Stimulated activated effector memory CD8-positive, alpha-beta T cell treated with anti-CD3 and anti-CD28 coated beads, Interleukin-12 subunit alpha, Interleukin-12 subunit beta, amount 100 ng/mL, for 72 hours (primary cell): Measurements from ENCODE around the gene GOSR2.

Experiments used
- ATAC-seq: fragments of 150-1000 bp; cut with Tn5 transposase; 2 replicates; pipeline ENCODE4 v1.10.0; 2021
- DNase-seq, 2 donors: peaks; one replicate each; pipeline ENCODE4 v3.0.0; 2021 to 2022; ENCODE audit warnings: low spot score in 2 of 2
- H3K27ac Mint-ChIP-seq: one replicate; pipeline ENCODE4 v1.8.0; 2022; ENCODE audit warnings: mild to moderate bottlenecking, mixed read lengths
- H3K36me3 Mint-ChIP-seq: one replicate; pipeline ENCODE4 v1.8.0; 2022; ENCODE audit warnings: mild to moderate bottlenecking, mixed read lengths
- H3K4me1 Mint-ChIP-seq: one replicate; pipeline ENCODE4 v1.8.0; 2022; ENCODE audit warnings: mixed read lengths
- H3K4me3 Mint-ChIP-seq: one replicate; pipeline ENCODE4 v1.8.0; 2022; ENCODE audit warnings: mild to moderate bottlenecking, mixed read lengths
- H3K9me3 Mint-ChIP-seq: one replicate; pipeline ENCODE4 v1.8.0; 2022; ENCODE audit warnings: mixed read lengths

GOSR2 gene

GRCh38 chr17:46887717-46888116 is 35.2 kb upstream of the GOSR2 start:
- Mint-ChIP-seq H3K27ac (no peak overlapping the region), H3K9me3 (no peaks in the 10 kb centered on the region), H3K4me3 (no peak overlapping the region), H3K36me3 (no peaks in the 10 kb centered on the region), H3K4me1 (no peaks in the 10 kb centered on the region)
- no peak for ATAC-seq
- DNase-seq, result no peak

DNA sequence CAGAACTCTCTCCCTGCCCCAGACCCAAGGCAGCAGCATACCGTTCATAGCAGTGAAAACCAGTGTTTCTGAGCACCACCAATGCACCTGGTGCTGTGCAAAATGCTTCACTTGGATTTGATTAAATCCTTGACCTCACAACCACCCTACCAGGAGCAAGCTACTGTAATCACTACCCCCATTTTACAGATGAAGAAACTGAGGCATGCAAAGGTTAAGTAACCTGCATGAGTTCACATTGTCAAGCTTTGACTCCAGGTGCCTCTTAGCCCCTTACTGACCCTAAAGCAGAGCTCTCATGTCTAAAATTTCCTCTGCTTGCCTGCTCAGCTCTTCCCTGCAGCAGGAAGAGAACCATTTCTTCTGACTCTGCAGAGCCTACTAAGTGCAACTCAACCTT is 34.2 kb upstream of the GOSR2 start:
- DNase-seq (no peak), ATAC-seq (no peak)
- no peaks in the 10 kb centered on the region for H3K4me1 Mint-ChIP-seq
- no peak overlapping the region for H3K4me3 Mint-ChIP-seq
- H3K36me3 Mint-ChIP-seq, result no peaks in the 10 kb centered on the region
- no peak overlapping the region for H3K27ac Mint-ChIP-seq
- H3K9me3 Mint-ChIP-seq, result no peaks in the 10 kb centered on the region

DNA sequence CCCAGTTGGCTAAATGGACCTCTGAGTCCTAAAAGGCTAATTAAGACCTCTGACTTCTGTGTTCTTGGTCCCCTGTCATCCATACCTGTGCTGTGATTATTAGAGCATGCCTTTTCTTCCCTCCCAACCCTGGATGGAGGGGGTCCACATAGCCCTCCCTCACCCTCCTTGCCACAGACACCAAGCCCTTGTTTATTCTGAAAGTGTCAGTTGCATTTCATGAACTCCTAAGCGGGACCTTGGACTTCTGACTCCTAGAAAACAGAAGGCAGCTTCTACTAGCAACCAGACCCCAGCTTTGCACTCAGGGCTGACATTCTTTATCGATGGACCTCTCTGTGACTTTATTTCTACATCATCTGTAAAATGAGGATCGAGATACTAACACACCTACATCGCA is 33.4 kb upstream of the GOSR2 start:
- Mint-ChIP-seq H3K27ac (no peak overlapping the region), H3K36me3 (no peaks in the 10 kb centered on the region), H3K4me1 (no peaks in the 10 kb centered on the region), H3K9me3 (no peaks in the 10 kb centered on the region), H3K4me3 (no peak overlapping the region)
- DNase-seq, result no peak
- ATAC-seq, result no peak

DNA sequence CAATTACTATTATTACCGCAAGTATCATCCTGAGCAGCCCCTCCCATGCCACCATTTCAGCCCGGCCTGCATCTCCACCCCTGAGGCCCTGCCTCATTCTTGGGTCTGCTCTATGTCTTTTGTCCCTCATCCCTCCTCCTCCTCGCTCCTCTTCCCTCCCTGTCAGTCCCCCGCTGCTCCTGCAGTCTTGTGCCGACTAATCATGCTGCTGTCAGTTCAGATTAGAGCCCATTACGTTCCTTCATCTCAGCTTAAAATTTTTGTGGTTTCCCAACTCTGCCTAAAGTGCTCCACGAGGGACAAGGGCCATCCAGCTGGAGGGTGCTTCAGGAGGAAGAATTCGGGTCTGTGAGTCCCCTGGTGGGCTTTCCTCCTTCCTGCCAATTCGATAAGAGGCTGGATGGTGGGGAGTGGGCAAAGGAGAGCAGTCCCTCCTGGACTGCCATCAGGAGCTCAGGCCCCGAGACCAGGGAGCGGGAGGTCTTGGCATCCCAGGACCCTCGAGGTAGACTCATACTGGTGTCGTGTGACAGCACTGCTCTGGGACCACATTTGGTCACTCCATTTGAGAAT is 32.9 kb upstream of the GOSR2 start:
- ATAC-seq (no peak), DNase-seq (no peak)
- Mint-ChIP-seq H3K4me3 (no peak overlapping the region), H3K4me1 (no peaks in the 10 kb centered on the region), H3K27ac (no peak overlapping the region), H3K9me3 (no peaks in the 10 kb centered on the region), H3K36me3 (no peaks in the 10 kb centered on the region)

DNA sequence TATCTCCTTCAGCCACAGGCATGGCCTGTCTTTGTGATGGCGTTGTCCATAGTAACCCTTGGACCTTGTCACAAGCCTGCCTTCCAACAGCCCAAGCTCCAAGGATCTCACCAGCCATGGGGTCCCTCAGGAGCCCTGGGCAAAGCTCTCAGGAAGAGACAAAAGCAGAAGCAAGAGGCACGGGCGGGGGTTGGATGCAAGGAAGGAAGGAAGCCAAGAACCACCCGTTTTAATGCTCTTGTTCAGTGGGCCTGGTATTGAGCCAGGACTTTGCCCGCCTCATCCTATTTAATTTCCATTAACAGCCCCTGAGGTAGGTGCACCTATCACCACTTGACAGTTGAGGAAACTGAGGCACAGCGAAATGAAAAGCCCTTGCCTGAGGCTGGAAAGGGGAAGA is 32.3 kb upstream of the GOSR2 start:
- H3K36me3 Mint-ChIP-seq, result no peaks in the 10 kb centered on the region
- H3K4me1 Mint-ChIP-seq, result no peaks in the 10 kb centered on the region
- H3K9me3 Mint-ChIP-seq, result no peaks in the 10 kb centered on the region
- H3K27ac Mint-ChIP-seq, result no peak overlapping the region
- no peak overlapping the region for H3K4me3 Mint-ChIP-seq
- no peak for DNase-seq
- ATAC-seq, result no peak

DNA sequence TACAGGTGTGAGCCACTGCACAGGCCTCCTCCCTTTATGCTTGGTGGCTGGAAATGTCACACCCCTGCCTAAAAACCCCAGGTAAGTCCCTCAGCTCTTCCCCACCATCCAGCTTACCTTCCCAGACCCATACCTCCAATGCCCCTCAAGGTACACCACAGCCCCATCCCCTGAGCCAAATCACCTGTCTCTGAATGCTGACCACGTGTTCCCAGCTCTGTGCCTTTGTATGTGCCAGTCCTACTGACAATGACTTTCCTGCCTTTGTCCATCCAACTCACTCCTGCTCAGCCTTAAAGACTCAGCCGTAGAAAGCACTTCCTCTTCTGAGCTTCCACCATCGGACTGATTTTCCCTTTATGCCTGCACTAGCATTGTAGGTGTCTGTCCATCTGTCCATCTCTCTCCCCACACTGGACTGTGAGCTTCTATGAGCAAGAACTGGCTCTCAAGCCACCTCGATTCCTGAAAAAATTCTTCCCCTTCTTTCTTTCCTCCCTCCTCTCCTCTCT is 30.7 kb upstream of the GOSR2 start:
- Mint-ChIP-seq H3K27ac (no peak overlapping the region), H3K4me1 (no peaks in the 10 kb centered on the region), H3K9me3 (no peaks in the 10 kb centered on the region), H3K4me3 (no peak overlapping the region), H3K36me3 (peaks cover 6% of the 10 kb centered on the region)
- ATAC-seq (no peak), DNase-seq (no peak)

GRCh38 chr17:46894024-46894423 is 28.9 kb upstream of the GOSR2 start:
- DNase-seq, result no peak
- H3K9me3 Mint-ChIP-seq, result no peaks in the 10 kb centered on the region
- no peak overlapping the region for H3K4me3 Mint-ChIP-seq
- peaks cover 6% of the 10 kb centered on the region for H3K36me3 Mint-ChIP-seq
- no peaks in the 10 kb centered on the region for H3K4me1 Mint-ChIP-seq
- ATAC-seq, result no peak
- no peak overlapping the region for H3K27ac Mint-ChIP-seq

DNA sequence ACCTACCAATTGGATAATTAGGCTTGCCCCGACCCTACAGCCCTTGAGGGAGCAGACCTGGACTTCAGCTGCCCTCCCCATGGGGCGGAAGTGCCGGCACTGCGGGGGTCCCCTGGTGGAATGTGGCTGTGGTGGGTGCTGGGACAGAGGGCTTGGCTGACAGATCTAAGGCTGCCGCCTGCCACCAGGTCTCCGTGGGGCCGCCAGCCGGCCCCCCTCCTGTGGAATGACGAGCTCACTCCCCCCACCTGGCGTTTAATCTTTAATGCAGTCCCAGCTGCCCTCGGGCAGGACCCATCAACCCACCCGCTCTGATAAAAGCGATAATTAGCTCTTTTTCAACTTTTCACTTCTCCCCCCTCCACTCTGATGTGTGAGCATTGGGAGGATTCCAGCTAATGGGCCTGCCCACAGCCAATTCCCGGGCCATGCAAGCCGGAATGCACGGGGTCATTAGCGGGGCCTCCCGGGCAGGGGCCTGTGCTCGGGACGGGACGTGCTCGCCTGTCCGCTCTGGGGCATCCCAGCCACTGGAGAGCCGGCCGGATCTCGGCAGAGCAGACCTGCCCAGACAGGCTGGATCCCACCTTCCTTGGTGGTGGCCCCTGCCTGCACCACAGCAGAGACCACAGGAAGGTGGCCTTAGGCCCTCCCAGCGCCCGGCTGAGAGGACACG is 28.3 kb upstream of the GOSR2 start:
- Mint-ChIP-seq H3K4me1 (no peaks in the 10 kb centered on the region), H3K4me3 (no peak overlapping the region), H3K9me3 (no peaks in the 10 kb centered on the region), H3K36me3 (peaks cover 6% of the 10 kb centered on the region), H3K27ac (no peak overlapping the region)
- DNase-seq, result no peak
- ATAC-seq, result peak; percentile 8

DNA sequence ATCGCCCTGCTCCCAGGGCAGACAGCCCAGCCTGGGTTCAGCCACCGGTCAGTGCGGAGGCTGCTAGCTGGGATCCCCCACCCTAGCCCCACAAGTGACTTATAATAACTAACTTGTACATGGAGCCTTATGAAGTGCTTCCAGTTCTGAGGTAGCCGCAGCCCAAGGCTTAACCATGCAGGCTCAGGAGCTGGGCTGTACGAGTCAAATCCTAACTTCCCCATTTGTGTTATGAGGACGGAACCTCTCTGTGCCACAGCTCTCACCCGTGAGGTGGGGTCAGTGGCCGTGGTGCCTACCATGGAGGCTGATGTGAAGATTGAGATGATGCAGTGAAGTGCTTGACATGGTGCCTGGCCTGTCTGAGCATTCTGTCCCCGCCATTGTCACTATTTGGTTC is 27.8 kb upstream of the GOSR2 start:
- ATAC-seq (no peak), DNase-seq (no peak)
- Mint-ChIP-seq H3K4me1 (no peaks in the 10 kb centered on the region), H3K36me3 (peaks cover 6% of the 10 kb centered on the region), H3K4me3 (no peak overlapping the region), H3K27ac (no peak overlapping the region), H3K9me3 (no peaks in the 10 kb centered on the region)

- peak; percentile 8 for ATAC-seq
Measured at GRCh38 chr17:46896991-46897390, 26.0 kb upstream of the GOSR2 start.

GRCh38 chr17:46898364-46898763 is 24.6 kb upstream of the GOSR2 start:
- H3K4me3 Mint-ChIP-seq, result no peak overlapping the region
- peaks cover 6% of the 10 kb centered on the region for H3K36me3 Mint-ChIP-seq
- ATAC-seq, result no peak
- H3K4me1 Mint-ChIP-seq, result no peaks in the 10 kb centered on the region
- no peak for DNase-seq
- no peak overlapping the region for H3K27ac Mint-ChIP-seq
- no peaks in the 10 kb centered on the region for H3K9me3 Mint-ChIP-seq

More at GRCh38 chr17:46896991-46897390, 26.0 kb upstream of the GOSR2 start:
- no peaks in the 10 kb centered on the region for H3K4me1 Mint-ChIP-seq
- DNase-seq, result no peak
- H3K9me3 Mint-ChIP-seq, result no peaks in the 10 kb centered on the region
- H3K4me3 Mint-ChIP-seq, result no peak overlapping the region
- peaks cover 6% of the 10 kb centered on the region for H3K36me3 Mint-ChIP-seq
- H3K27ac Mint-ChIP-seq, result no peak overlapping the region

DNA sequence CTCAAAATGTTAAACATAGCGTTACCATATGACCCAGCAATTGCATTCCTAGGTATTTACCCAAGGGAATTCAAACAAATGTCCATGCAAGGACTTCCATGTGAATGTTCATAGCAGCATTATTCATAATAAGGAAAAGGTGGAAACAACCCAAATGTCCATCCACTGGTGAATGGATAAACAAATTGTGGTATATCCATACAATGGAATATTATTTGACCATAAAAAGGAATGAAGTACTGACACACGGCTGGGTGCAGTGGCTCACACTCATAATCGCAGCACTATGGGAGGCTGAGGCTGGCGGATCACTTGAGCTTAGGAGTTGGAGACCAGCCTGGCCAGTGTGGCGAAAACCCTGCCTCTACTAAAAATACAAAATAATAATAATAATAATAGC is 24.1 kb upstream of the GOSR2 start:
- Mint-ChIP-seq H3K9me3 (no peaks in the 10 kb centered on the region), H3K4me1 (no peaks in the 10 kb centered on the region), H3K27ac (no peak overlapping the region), H3K36me3 (peaks cover 6% of the 10 kb centered on the region), H3K4me3 (no peak overlapping the region)
- DNase-seq, result no peak
- no peak for ATAC-seq

DNA sequence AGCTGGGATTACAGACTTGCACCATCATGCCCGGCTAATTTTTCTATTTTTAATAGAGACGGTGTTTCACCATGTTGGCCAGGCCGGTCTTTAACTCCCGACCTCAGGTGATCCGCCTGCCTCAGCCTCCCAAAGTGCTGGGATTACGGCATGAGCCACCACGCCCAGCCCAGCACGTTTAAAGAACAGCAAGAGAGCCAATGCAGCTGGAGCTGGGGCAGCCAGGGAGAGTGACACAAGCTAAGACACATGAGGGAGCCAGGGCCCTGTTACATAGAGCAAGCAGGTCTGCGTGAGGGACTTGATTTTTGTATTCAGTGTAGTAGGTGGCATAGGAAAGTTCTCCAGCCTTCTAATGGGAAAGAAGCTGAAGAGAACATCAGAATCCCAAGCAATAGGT is 21.7 kb upstream of the GOSR2 start:
- peaks cover 2% of the 10 kb centered on the region for H3K36me3 Mint-ChIP-seq
- no peak overlapping the region for H3K27ac Mint-ChIP-seq
- H3K4me1 Mint-ChIP-seq, result no peaks in the 10 kb centered on the region
- ATAC-seq (no peak), DNase-seq (no peak)
- H3K4me3 Mint-ChIP-seq, result no peak overlapping the region
- H3K9me3 Mint-ChIP-seq, result no peaks in the 10 kb centered on the region

- H3K27ac Mint-ChIP-seq, result no peak overlapping the region
- H3K36me3 Mint-ChIP-seq, result no peaks in the 10 kb centered on the region
- DNase-seq (no peak), ATAC-seq (no peak)
- H3K4me3 Mint-ChIP-seq, result no peak overlapping the region
- H3K9me3 Mint-ChIP-seq, result no peaks in the 10 kb centered on the region
- no peaks in the 10 kb centered on the region for H3K4me1 Mint-ChIP-seq
Measured at GRCh38 chr17:46903762-46904672, 18.9 kb upstream of the GOSR2 start.

- H3K36me3 Mint-ChIP-seq, result no peaks in the 10 kb centered on the region
- ATAC-seq, result no peak
- H3K4me3 Mint-ChIP-seq, result no peak overlapping the region
Measured at GRCh38 chr17:46908068-46908737, 14.8 kb upstream of the GOSR2 start.

More at GRCh38 chr17:46908068-46908737, 14.8 kb upstream of the GOSR2 start:
- Mint-ChIP-seq H3K9me3 (no peaks in the 10 kb centered on the region), H3K4me1 (no peaks in the 10 kb centered on the region), H3K27ac (no peak overlapping the region)
- no peak for DNase-seq
